Neutrophil (primary cell): ENCODE data around the gene OR51B5.
"Not testable (repeated sequence)": the region's sequence is repeated elsewhere in the genome, so short reads cannot be mapped to it uniquely, and the experiment has no call there.

Experiments
- H3K27ac ChIP-seq: fragments of 200-600 bp; sonication (generic); 2 replicates; pipeline ENCODE4 v1.5.1; 2016; ENCODE audit warnings: mild to moderate bottlenecking, moderate library complexity
- H3K27me3 ChIP-seq: fragments of 200-600 bp; sonication (generic); 2 replicates; pipeline ENCODE4 v1.6.0; 2016; ENCODE audit warnings: mild to moderate bottlenecking
- H3K36me3 ChIP-seq: fragments of 200-600 bp; sonication (generic); 2 replicates; pipeline ENCODE4 v1.5.1; 2017
- H3K4me1 ChIP-seq, 2 experiments: fragments of 200-600 bp in 1 of 2; sonication (generic) in 1 of 2; 1 replicate in 1 of 2; 2 replicates in 1 of 2; pipeline versions ENCODE4 v1.5.1 to v1.6.1; 2013 to 2016; ENCODE audit warnings: low read depth in 1 of 2, low read length in 1 of 2, mild to moderate bottlenecking in 1 of 2, moderate library complexity in 1 of 2; ENCODE audit not compliant: control insufficient read depth in 1 of 2, insufficient read depth in 1 of 2
- H3K4me3 ChIP-seq, 2 experiments: fragments of 200-600 bp in 1 of 2; sonication (generic) in 1 of 2; 1 replicate in 1 of 2; 2 replicates in 1 of 2; pipeline ENCODE4 v1.5.1; 2013 to 2016; ENCODE audit warnings: low read depth in 1 of 2, low read length in 1 of 2, mild to moderate bottlenecking in 1 of 2, moderate library complexity in 1 of 2
- H3K9me3 ChIP-seq: fragments of 200-600 bp; sonication (generic); 2 replicates; pipeline ENCODE4 v1.5.1; 2016
- TF ChIP-seq, protein P1 (sequence below): fragments of 200-600 bp; sonication (generic); IDR thresholded peaks from 2 replicates; pipeline ENCODE4 v1.5.1; 2016; ENCODE audit warnings: antibody characterized with exemption

Gene OR51B5

DNA sequence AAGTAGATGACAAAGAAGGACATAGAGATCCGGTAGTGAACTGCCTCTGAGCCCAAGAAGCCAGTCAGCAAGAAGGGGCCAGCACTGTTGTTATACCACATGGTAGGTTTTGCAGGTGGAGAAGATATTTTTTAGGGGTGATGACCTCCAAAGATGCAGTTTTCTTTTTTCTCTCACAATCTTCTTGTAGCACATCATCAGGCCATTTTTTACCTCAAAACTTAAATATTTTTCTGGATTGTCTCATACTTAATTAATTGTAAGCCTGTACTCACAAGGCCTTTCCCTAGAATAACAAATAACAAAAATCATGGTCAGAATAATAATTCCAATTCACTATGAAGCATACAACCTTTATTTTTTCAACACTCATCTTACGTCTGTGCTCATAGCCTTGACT is 41.5 kb downstream of the OR51B5 start, which contains the start of gene OR51B4:
OR51B4 (minus strand) TSS at position 101 of the 400 bp plus-strand sequence; CDS start at position 101, 0 bp downstream.
- TF ChIP-seq, protein P1, sequence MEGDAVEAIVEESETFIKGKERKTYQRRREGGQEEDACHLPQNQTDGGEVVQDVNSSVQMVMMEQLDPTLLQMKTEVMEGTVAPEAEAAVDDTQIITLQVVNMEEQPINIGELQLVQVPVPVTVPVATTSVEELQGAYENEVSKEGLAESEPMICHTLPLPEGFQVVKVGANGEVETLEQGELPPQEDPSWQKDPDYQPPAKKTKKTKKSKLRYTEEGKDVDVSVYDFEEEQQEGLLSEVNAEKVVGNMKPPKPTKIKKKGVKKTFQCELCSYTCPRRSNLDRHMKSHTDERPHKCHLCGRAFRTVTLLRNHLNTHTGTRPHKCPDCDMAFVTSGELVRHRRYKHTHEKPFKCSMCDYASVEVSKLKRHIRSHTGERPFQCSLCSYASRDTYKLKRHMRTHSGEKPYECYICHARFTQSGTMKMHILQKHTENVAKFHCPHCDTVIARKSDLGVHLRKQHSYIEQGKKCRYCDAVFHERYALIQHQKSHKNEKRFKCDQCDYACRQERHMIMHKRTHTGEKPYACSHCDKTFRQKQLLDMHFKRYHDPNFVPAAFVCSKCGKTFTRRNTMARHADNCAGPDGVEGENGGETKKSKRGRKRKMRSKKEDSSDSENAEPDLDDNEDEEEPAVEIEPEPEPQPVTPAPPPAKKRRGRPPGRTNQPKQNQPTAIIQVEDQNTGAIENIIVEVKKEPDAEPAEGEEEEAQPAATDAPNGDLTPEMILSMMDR: no peak
- no peaks in the 10 kb centered on the region for H3K27me3 ChIP-seq

DNA sequence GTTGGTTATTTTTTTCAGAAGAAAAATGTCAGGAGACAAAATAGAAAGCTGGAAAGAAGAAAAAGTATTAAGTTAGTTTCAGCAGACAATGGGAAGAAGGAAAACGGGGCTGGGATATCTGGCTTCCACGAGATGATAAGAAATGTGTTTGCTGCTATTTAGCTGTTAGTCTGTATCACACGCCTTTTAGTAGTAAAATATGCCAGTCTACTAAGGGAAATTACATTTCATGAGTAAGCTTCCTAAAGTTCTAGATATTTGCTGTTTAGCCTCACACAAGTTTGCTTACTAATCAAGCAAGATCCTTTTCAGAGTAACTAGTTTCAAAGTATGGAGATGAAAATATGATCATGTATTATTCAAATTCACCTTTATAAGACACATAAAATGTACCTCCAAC is 43.1 kb downstream of the OR51B5 start:
- Histone ChIP-seq H3K27ac (no peak overlapping the region), H3K4me1 (no peaks in the 10 kb centered on the region), H3K9me3 (no peaks in the 10 kb centered on the region), H3K27me3 (no peaks in the 10 kb centered on the region), H3K4me3 (no peak overlapping the region), H3K36me3 (no peaks in the 10 kb centered on the region)
- TF ChIP-seq, protein P1: no peak

More for the DNA sequence above, 41.5 kb downstream of the OR51B5 start, which contains the start of gene OR51B4:
- no peaks in the 10 kb centered on the region for H3K9me3 ChIP-seq
- no peaks in the 10 kb centered on the region for H3K36me3 ChIP-seq
- no peak within 1 kb of the TSS for H3K27ac ChIP-seq
- no peaks in the 10 kb centered on the region for H3K4me1 ChIP-seq
- no peak within 1 kb of the TSS for H3K4me3 ChIP-seq

DNA sequence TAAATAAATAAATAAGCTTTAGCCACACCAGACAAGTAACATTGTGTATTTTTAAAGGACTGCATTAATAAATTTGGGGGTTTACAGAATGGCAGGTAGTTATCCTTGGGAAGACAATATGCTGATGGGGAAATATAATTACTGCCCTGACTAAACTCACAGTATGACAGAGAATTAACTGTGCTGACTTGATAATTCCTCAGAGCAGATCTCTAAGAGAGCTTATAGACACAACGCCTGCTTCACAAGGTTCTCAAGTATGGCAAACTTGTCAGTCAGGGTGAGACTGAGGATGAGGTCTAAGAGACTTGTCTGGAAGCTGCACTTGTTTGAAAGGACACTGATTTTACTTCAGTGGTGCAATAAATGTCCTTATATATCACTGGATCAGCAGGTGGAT is 44.9 kb downstream of the OR51B5 start:
- Histone ChIP-seq H3K27ac (no peak overlapping the region), H3K9me3 (no peaks in the 10 kb centered on the region), H3K4me1 (no peaks in the 10 kb centered on the region), H3K36me3 (no peaks in the 10 kb centered on the region), H3K4me3 (no peak overlapping the region), H3K27me3 (no peaks in the 10 kb centered on the region)
- TF ChIP-seq, protein P1: no peak

DNA sequence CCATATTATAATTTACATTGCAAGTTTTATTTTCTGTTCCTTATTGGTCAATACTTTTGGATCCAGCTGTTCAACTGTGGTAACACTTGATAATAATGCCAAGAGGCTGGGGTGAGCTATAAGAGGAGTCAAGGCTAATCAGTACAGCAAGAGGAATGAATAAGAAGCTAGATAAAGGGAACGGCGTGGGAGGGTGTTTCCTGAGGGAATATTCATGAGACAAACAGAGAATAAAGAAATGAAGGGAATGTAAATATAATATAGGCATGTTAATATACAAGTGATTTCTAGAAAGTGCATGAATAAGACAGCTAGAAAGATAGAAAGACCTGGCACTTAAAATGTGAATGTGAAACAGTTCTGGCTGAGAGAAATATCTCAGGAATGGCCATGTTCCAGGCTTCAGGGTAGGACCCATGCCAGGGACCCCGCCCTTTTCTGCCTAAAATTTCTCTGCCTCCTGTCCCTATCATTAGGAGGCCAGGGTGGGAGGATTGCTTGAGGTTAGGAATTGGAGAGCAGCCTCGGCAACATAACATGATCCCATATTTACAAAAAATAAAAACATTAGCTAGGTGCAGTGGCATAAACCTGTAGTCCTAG is 45.5 kb downstream of the OR51B5 start:
- Histone ChIP-seq H3K36me3 (no peaks in the 10 kb centered on the region), H3K27ac (no peak overlapping the region), H3K27me3 (no peaks in the 10 kb centered on the region), H3K9me3 (no peaks in the 10 kb centered on the region), H3K4me3 (no peak overlapping the region), H3K4me1 (no peaks in the 10 kb centered on the region)
- TF ChIP-seq, protein P1: no peak

DNA sequence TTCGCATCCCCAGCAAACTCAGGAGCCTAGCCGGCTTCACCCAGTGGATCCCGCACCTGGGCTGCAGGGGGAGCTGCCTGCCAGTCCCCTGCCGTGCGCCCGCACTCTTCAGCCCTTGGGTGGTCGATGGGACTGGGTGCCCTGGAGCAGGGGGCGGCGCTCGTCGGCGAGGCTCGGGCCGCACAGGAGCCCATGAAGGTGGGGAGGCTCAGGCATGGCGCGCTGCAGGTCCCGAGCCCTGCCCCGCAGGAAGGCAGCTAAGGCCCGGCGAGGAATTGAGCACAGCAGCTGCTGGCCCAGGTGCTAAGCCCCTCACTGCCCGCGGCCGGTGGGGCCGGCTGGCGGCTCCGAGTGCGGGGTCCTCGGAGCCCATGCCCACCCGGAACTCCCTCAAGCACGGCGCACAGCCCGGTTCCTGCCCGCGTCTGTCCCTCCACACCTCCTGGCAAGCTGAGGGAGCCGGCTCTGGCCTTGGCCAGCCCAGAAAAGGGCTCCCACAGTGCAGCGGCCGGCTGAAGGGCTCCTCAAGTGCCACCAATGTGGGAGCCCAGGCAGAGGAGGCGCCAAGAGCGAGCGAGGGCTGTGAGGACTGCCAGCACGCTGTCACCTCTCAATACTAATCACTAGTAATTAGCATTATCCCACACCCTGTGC is 48.9 kb downstream of the OR51B5 start:
- H3K9me3 ChIP-seq, H3K36me3 ChIP-seq, H3K27me3 ChIP-seq, H3K27ac ChIP-seq, H3K4me3 ChIP-seq, H3K4me1 ChIP-seq: not testable (repeated sequence)

DNA sequence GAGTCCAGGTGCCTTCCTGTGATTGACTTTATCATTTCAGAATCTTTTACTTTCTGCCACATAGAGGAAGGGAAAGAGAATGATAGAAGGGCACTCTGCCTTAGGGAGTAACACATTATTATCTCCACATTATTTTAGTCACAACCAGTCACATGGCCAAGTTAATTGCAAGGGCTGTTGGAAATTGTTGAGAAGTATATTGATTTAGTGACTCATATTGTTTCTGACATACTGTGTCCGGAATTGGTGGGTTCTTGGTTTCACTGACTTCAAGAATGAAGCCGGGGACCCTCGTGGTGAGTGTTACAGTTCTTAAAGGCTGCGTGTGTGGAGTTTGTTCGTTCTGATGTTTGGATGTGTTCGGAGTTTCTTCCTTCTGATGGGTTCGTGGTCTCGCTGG is 50.3 kb downstream of the OR51B5 start:
- Histone ChIP-seq H3K9me3 (no peaks in the 10 kb centered on the region), H3K36me3 (no peaks in the 10 kb centered on the region), H3K27ac (no peak overlapping the region), H3K4me1 (no peaks in the 10 kb centered on the region), H3K4me3 (no peak overlapping the region), H3K27me3 (no peaks in the 10 kb centered on the region)
- TF ChIP-seq, protein P1: no peak
